ENCODE data around the gene GRID1. TPM values are rescaled to one million over a fixed set of nuclear protein-coding genes. Genes with fewer than 3 reads are reported as not detected.

GRID1 gene
- total RNA-seq, 1 experiment from 2014 or later: 0.37 TPM

DNA sequence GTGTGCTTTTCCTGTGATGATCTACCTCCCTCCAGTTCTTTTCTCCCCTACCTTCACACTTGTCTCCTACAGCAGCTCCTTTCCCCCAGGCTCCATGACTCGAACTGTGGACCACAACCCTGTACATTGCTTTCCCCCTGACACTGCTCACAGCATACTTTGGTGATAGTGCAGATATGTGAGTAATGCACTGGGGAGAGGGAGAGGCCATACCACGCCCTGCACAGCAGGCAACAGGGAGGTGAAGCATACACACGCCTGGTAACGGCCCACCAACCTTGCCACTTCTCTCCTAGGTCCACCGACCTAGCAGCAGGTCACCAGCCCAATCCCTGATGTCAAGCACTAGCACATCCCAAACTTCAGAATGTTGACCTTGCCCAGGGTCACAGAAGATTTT lies 238.2 kb downstream of the GRID1 start:
- no peak overlapping the region for H3K27ac Mint-ChIP-seq
- no peaks in the 10 kb centered on the region for H3K4me1 Mint-ChIP-seq
- CTCF ChIA-PET: interaction anchor here (1.2 kb wide), 1 partner anchor 11 kb away, joined by 5 read pairs; no protein-coding TSS in a partner anchor
- no peaks in the 10 kb centered on the region for H3K27me3 Mint-ChIP-seq (ENCODE audit: low read depth)
- POLR2A ChIA-PET: no interaction called here
- peaks cover 10% of the 10 kb centered on the region for H3K9me3 Mint-ChIP-seq
- DNase-seq (ENCODE audit: low spot score): no peak
- no peak for TF ChIP-seq NR2C2 (CRISPR knock-in tag; IDR thresholded peaks at IDR 0.05)
- TF ChIP-seq FOXJ3 (CRISPR knock-in tag; IDR thresholded peaks at IDR 0.05; ENCODE audit: borderline replicate concordance): no peak
- TF ChIP-seq FOXP1 (CRISPR knock-in tag; IDR thresholded peaks at IDR 0.05; ENCODE audit: borderline replicate concordance): no peak
- TF ChIP-seq, protein P1, sequence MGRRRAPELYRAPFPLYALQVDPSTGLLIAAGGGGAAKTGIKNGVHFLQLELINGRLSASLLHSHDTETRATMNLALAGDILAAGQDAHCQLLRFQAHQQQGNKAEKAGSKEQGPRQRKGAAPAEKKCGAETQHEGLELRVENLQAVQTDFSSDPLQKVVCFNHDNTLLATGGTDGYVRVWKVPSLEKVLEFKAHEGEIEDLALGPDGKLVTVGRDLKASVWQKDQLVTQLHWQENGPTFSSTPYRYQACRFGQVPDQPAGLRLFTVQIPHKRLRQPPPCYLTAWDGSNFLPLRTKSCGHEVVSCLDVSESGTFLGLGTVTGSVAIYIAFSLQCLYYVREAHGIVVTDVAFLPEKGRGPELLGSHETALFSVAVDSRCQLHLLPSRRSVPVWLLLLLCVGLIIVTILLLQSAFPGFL (CRISPR knock-in tag; IDR thresholded peaks at IDR 0.05; ENCODE audit: borderline replicate concordance): no peak
- TF ChIP-seq, protein P2, sequence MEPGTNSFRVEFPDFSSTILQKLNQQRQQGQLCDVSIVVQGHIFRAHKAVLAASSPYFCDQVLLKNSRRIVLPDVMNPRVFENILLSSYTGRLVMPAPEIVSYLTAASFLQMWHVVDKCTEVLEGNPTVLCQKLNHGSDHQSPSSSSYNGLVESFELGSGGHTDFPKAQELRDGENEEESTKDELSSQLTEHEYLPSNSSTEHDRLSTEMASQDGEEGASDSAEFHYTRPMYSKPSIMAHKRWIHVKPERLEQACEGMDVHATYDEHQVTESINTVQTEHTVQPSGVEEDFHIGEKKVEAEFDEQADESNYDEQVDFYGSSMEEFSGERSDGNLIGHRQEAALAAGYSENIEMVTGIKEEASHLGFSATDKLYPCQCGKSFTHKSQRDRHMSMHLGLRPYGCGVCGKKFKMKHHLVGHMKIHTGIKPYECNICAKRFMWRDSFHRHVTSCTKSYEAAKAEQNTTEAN (CRISPR knock-in tag; IDR thresholded peaks at IDR 0.05): no peak
- no peak for TF ChIP-seq MLX (CRISPR knock-in tag; IDR thresholded peaks at IDR 0.05)
- TF ChIP-seq RORB (CRISPR knock-in tag; IDR thresholded peaks at IDR 0.05): no peak
- TF ChIP-seq PRRX2 (CRISPR knock-in tag; IDR thresholded peaks at IDR 0.05): no peak
- TF ChIP-seq FOXK1 (CRISPR knock-in tag; IDR thresholded peaks at IDR 0.05): no peak
- no peak for TF ChIP-seq ELF4 (CRISPR knock-in tag; IDR thresholded peaks at IDR 0.05; ENCODE audit: low read depth)
- TF ChIP-seq, protein P3, sequence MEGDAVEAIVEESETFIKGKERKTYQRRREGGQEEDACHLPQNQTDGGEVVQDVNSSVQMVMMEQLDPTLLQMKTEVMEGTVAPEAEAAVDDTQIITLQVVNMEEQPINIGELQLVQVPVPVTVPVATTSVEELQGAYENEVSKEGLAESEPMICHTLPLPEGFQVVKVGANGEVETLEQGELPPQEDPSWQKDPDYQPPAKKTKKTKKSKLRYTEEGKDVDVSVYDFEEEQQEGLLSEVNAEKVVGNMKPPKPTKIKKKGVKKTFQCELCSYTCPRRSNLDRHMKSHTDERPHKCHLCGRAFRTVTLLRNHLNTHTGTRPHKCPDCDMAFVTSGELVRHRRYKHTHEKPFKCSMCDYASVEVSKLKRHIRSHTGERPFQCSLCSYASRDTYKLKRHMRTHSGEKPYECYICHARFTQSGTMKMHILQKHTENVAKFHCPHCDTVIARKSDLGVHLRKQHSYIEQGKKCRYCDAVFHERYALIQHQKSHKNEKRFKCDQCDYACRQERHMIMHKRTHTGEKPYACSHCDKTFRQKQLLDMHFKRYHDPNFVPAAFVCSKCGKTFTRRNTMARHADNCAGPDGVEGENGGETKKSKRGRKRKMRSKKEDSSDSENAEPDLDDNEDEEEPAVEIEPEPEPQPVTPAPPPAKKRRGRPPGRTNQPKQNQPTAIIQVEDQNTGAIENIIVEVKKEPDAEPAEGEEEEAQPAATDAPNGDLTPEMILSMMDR (IDR thresholded peaks at IDR 0.05): no peak
- TF ChIP-seq, protein P4, sequence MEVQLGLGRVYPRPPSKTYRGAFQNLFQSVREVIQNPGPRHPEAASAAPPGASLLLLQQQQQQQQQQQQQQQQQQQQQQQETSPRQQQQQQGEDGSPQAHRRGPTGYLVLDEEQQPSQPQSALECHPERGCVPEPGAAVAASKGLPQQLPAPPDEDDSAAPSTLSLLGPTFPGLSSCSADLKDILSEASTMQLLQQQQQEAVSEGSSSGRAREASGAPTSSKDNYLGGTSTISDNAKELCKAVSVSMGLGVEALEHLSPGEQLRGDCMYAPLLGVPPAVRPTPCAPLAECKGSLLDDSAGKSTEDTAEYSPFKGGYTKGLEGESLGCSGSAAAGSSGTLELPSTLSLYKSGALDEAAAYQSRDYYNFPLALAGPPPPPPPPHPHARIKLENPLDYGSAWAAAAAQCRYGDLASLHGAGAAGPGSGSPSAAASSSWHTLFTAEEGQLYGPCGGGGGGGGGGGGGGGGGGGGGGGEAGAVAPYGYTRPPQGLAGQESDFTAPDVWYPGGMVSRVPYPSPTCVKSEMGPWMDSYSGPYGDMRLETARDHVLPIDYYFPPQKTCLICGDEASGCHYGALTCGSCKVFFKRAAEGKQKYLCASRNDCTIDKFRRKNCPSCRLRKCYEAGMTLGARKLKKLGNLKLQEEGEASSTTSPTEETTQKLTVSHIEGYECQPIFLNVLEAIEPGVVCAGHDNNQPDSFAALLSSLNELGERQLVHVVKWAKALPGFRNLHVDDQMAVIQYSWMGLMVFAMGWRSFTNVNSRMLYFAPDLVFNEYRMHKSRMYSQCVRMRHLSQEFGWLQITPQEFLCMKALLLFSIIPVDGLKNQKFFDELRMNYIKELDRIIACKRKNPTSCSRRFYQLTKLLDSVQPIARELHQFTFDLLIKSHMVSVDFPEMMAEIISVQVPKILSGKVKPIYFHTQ (CRISPR knock-in tag; IDR thresholded peaks at IDR 0.05): no peak
- no peak for TF ChIP-seq MAX (CRISPR knock-in tag; IDR thresholded peaks at IDR 0.05)
- no peak for TF ChIP-seq TEAD4 (CRISPR knock-in tag; IDR thresholded peaks at IDR 0.05)
- no peak for TF ChIP-seq ZNF532 (CRISPR knock-in tag; IDR thresholded peaks at IDR 0.05; ENCODE audit: borderline replicate concordance)
- no peak for TF ChIP-seq SMAD3 (CRISPR knock-in tag; IDR thresholded peaks at IDR 0.05; ENCODE audit: borderline replicate concordance)
- TF ChIP-seq IRF2 (CRISPR knock-in tag; IDR thresholded peaks at IDR 0.05; ENCODE audit: borderline replicate concordance, low read depth): no peak
- no peak for TF ChIP-seq NFE2L1 (CRISPR knock-in tag; IDR thresholded peaks at IDR 0.05)
- ATAC-seq: no peak
- no peak overlapping the region for H3K4me3 Mint-ChIP-seq
- H3K36me3 Mint-ChIP-seq: no peaks in the 10 kb centered on the region

Data from WTC11 (cell line).